ENCODE measurements around the gene FAM81A.
"Not testable (repeated sequence)": the region's sequence is repeated elsewhere in the genome, so short reads cannot be mapped to it uniquely, and the experiment has no call there.

The FAM81A gene

DNA sequence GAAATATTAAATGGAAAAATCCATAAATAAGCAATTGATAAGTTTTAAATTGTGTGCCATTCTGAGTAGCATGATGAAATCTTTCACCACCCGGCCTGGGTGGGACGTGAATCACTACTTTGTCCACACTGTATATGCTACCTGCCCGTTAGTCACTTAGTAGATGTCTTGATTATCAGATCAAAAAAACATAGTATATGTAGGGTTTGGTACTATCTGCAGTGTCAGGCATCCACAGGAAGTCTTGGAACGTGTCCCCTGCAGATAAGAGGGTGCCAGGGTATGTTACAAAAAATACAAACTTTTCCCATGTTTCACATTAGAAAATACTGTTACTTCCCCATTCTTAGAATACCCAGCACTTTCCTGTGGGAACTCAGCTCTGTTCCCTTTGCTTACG is 35.2 kb downstream of the FAM81A start:
- in situ Hi-C loops (cut with HindIII; ENCODE audit: low sequenced_read_pairs), result no loop called here
- DNase-seq (ENCODE audit: low read depth), result no peak
- H3K4me3 ChIP-seq (ENCODE audit: low read depth, low read length), result no peak overlapping the region
- TF ChIP-seq, protein P1, sequence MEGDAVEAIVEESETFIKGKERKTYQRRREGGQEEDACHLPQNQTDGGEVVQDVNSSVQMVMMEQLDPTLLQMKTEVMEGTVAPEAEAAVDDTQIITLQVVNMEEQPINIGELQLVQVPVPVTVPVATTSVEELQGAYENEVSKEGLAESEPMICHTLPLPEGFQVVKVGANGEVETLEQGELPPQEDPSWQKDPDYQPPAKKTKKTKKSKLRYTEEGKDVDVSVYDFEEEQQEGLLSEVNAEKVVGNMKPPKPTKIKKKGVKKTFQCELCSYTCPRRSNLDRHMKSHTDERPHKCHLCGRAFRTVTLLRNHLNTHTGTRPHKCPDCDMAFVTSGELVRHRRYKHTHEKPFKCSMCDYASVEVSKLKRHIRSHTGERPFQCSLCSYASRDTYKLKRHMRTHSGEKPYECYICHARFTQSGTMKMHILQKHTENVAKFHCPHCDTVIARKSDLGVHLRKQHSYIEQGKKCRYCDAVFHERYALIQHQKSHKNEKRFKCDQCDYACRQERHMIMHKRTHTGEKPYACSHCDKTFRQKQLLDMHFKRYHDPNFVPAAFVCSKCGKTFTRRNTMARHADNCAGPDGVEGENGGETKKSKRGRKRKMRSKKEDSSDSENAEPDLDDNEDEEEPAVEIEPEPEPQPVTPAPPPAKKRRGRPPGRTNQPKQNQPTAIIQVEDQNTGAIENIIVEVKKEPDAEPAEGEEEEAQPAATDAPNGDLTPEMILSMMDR (IDR thresholded peaks at IDR 0.05; ENCODE audit: low read depth, low read length, missing control alignments), result no peak

DNA sequence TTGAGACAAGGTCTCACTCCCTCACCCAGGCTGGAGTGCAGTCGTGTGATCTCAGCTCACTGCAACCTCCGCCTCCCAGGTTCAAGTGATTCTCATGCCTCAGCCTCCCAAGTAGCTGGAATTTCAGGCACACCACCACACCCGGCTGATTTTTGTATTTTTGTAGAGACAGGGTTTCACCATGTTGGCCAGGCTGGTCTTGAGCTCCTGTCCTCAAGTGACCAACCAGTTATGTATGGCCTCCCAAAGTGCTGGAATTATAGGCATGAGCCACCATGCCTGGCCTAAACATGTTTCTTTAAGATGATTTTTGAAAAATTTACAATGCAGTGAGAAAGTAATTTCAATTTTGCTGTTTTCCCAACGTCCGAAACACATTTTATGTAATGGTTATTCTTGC is 37.2 kb downstream of the FAM81A start:
- H3K4me3 ChIP-seq (ENCODE audit: low read depth, low read length); DNase-seq (ENCODE audit: low read depth); in situ Hi-C loops (cut with HindIII; ENCODE audit: low sequenced_read_pairs): not testable (repeated sequence)

DNA sequence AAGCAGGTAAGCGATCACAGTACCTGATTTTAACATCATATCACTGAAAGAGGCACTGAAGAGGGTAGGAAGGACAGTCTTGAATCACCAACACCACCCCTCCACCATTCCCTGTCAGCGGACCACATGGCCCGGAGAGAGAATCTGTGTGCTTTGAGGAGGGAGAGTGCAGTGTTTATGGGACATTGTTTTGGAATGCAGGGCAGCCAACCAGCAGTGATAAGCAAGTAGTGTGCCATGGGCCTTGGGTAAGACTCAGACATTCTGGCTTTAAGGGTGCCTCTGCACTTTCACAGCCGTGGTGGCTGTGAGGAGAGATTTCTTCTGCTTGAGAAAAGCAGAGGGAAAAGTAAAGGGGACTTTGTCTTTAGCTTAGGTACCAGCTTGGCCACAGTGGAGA is 46.4 kb downstream of the FAM81A start:
- TF ChIP-seq, protein P1 (IDR thresholded peaks at IDR 0.05; ENCODE audit: low read depth, low read length, missing control alignments), result no peak
- no peak overlapping the region for H3K4me3 ChIP-seq (ENCODE audit: low read depth, low read length)
- no peak for DNase-seq (ENCODE audit: low read depth)
- in situ Hi-C loops (cut with HindIII; ENCODE audit: low sequenced_read_pairs), result no loop called here

DNA sequence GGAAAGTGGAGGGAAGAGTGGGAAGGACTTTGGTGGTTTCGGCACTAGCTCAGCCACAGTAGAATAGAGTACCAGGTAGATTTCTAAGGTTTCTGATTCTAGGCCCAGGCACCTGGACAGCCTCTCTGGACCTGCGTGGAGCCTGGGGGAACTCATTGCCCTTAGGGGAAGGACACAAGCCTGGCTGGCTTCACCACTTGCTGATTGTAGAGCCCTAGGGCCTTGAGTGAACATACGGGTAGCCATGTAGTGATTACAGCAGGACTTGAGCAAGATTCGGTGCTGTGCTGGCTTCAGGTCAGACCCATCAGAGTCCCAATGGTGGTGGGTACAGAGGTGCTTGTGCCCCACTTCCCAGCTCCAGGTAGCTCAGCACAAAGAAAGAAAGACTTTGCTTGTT is 47.0 kb downstream of the FAM81A start:
- TF ChIP-seq, protein P1 (IDR thresholded peaks at IDR 0.05; ENCODE audit: low read depth, low read length, missing control alignments), result no peak
- no peak for DNase-seq (ENCODE audit: low read depth)
- in situ Hi-C loops (cut with HindIII; ENCODE audit: low sequenced_read_pairs), result no loop called here
- no peak overlapping the region for H3K4me3 ChIP-seq (ENCODE audit: low read depth, low read length)

DNA sequence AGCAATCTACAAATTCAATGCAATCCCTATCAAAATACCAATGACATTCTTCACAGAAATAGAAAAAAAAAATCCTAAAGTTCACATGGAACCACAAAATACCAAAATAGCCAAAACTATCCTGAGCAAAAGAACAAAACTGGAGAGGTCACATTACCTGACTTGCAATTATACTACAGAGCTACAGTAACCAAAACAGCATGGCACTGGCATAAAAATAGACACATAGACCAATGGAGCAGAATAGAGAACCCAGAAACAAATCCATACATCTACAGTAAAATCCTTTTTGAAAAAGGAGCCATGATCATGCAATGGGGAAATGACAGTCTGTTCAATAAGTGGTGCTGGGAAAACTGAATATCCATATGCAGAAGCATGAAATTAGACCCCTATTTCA is 51.5 kb downstream of the FAM81A start:
- DNase-seq (ENCODE audit: low read depth); in situ Hi-C loops (cut with HindIII; ENCODE audit: low sequenced_read_pairs); H3K4me3 ChIP-seq (ENCODE audit: low read depth, low read length): not testable (repeated sequence)

DNA sequence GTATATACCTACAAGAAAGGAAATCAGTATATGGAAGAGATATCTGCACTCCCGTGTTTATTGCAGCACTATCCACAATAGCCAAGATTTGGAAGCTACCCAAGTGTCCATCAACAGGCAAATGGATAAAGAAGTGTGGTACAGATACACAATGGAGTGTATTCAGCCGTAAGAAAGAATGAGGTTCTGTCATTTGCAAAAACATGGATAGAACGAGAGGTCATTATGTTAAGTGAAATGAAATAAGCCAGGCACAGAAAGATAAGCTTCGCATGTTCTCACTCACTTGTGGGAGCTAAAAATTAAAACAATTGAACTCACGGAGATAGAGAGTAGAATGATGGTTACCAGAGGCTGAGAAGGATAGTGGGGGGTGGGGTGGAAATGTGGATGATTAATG is 53.1 kb downstream of the FAM81A start:
- in situ Hi-C loops (cut with HindIII; ENCODE audit: low sequenced_read_pairs), result no loop called here
- no peak for DNase-seq (ENCODE audit: low read depth)
- TF ChIP-seq, protein P1 (IDR thresholded peaks at IDR 0.05; ENCODE audit: low read depth, low read length, missing control alignments), result no peak
- H3K4me3 ChIP-seq (ENCODE audit: low read depth, low read length), result no peak overlapping the region

DNA sequence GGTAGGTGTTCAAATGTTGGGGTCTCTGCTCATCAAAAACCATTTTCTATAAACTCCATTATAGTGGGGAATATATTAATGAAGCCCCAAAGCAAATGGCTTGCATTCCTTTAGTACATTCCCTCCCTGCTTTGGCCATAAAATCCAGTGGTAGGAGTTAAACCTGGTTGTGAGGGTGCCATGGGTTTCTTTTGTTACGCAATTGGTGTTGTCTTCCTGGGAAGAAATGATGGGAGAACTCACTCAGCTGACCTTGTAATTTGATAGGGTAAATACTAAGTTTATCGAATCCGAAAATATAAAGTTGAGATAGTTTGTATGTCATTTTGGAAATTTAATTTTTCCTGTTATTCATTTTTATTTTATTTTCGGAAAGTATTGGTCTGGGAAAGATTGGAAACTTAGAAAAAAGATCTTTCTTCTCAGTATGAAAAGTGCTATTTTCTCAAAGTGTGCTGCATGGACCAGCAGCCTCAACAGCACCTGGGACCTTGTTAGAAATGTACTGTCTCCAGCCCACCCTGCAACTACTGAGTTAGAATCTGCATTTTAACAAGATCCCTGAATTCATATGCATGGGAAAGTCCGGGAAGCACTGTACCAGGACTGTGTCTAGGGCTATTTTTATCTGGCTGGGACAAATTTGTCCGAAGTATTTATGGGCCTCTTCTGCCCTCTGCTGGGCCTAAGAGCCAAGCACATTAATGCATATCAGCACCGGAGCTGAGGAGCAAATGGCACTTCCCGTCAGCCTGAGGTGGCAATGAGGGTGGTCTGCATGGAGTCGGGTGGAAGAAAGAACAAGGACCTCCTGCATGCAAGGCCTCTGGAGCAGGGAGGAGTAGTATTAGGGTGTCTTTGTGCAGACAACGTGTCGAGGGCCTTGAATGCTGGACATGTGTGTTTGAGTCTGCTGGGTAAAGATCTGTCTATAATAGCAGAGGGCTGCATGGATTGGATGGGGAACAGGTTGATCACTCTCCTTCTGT is 54.7 kb downstream of the FAM81A start:
- in situ Hi-C loops (cut with HindIII; ENCODE audit: low sequenced_read_pairs), result no loop called here
- no peak overlapping the region for H3K4me3 ChIP-seq (ENCODE audit: low read depth, low read length)
- TF ChIP-seq, protein P1 (IDR thresholded peaks at IDR 0.05; ENCODE audit: low read depth, low read length, missing control alignments), result peak; percentile 77
- DNase-seq (ENCODE audit: low read depth), result peak; percentile 58

Measured in astrocyte of the cerebellum (primary cell).